Nephron (organoid): ENCODE results near the gene ASTL.

ENCODE experiments used
- H3K27ac Mint-ChIP-seq, 3 experiments: 2 replicates each; pipeline ENCODE4 v1.8.0; 2020; ENCODE audit warnings: mixed read lengths in 3 of 3, mild to moderate bottlenecking in 2 of 3, moderate library complexity in 1 of 3
- H3K27me3 Mint-ChIP-seq: 2 replicates; pipeline ENCODE4 v1.8.0; 2021; ENCODE audit warnings: low read depth, mild to moderate bottlenecking, moderate library complexity, mixed read lengths
- H3K36me3 Mint-ChIP-seq: 2 replicates; pipeline ENCODE4 v1.8.0; 2020; ENCODE audit warnings: low read depth, mixed read lengths
- H3K4me1 Mint-ChIP-seq: 2 replicates; pipeline ENCODE4 v1.8.0; 2020; ENCODE audit warnings: mixed read lengths
- H3K4me3 Mint-ChIP-seq, 3 experiments: 2 replicates each; pipeline ENCODE4 v1.8.0; 2020; ENCODE audit warnings: mild to moderate bottlenecking in 3 of 3, mixed read lengths in 3 of 3, moderate library complexity in 2 of 3
- H3K9me3 Mint-ChIP-seq: 2 replicates; pipeline ENCODE4 v1.8.0; 2020; ENCODE audit warnings: mixed read lengths
- TF ChIP-seq, protein P1 (sequence below), 3 experiments: fragments of 200-600 bp; sonication (generic); IDR thresholded peaks; one replicate each; pipeline ENCODE4 v1.5.0; 2021; ENCODE audit warnings: antibody characterized with exemption in 3 of 3; ENCODE audit not compliant: unreplicated experiment in 3 of 3

The ASTL gene

DNA sequence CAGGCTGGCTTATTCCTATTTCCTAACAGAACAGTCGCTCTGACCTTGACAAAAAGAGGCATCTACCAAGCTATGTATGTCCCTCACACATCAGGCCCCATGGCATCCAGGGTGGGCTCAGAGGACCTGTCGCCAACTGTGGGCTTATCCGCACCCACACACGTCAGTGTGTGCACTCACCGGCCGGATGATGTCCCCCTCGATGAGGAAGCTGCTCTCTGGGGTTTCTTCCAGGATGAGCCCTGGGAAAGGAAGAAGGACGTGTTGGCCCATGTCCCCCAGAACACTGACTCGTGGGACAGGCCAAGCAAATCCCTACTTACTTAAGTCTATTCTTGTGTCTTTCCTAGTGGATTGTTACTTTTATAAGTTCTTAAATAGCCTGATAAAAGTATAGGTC is 3.1 kb downstream of the ASTL start:
- H3K27me3 Mint-ChIP-seq: peaks cover 40% of the 10 kb centered on the region
- TF ChIP-seq, protein P1, sequence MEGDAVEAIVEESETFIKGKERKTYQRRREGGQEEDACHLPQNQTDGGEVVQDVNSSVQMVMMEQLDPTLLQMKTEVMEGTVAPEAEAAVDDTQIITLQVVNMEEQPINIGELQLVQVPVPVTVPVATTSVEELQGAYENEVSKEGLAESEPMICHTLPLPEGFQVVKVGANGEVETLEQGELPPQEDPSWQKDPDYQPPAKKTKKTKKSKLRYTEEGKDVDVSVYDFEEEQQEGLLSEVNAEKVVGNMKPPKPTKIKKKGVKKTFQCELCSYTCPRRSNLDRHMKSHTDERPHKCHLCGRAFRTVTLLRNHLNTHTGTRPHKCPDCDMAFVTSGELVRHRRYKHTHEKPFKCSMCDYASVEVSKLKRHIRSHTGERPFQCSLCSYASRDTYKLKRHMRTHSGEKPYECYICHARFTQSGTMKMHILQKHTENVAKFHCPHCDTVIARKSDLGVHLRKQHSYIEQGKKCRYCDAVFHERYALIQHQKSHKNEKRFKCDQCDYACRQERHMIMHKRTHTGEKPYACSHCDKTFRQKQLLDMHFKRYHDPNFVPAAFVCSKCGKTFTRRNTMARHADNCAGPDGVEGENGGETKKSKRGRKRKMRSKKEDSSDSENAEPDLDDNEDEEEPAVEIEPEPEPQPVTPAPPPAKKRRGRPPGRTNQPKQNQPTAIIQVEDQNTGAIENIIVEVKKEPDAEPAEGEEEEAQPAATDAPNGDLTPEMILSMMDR (IDR thresholded peaks at IDR 0.05; ENCODE audit: unreplicated experiment in 3 of 3): no peak
- H3K36me3 Mint-ChIP-seq: no peaks in the 10 kb centered on the region
- H3K9me3 Mint-ChIP-seq: no peaks in the 10 kb centered on the region
- H3K4me1 Mint-ChIP-seq: peaks cover 8% of the 10 kb centered on the region
- no peak overlapping the region for H3K4me3 Mint-ChIP-seq
- no peak overlapping the region for H3K27ac Mint-ChIP-seq

DNA sequence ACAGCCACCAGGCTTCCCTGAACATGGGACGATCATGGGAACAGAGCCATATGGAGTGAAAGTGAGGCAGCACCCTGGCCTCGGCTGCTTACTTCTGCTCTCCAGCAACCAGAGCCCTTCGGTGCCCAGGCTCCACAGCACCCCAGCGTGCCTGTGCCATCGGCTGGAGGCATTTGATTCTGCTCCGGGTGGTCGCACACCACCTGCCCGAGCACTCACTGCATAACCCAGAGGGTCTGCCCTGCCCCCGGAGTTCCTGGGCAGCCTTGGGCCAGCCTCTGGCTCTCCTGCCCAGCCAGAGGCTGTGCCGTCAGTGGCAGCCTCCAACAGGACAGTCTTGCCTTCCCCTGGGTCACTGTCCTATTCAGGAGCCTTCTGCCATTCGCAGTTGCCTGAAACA is 3.9 kb downstream of the ASTL start:
- H3K27me3 Mint-ChIP-seq: peaks cover 46% of the 10 kb centered on the region
- peaks cover 9% of the 10 kb centered on the region for H3K4me1 Mint-ChIP-seq

DNA sequence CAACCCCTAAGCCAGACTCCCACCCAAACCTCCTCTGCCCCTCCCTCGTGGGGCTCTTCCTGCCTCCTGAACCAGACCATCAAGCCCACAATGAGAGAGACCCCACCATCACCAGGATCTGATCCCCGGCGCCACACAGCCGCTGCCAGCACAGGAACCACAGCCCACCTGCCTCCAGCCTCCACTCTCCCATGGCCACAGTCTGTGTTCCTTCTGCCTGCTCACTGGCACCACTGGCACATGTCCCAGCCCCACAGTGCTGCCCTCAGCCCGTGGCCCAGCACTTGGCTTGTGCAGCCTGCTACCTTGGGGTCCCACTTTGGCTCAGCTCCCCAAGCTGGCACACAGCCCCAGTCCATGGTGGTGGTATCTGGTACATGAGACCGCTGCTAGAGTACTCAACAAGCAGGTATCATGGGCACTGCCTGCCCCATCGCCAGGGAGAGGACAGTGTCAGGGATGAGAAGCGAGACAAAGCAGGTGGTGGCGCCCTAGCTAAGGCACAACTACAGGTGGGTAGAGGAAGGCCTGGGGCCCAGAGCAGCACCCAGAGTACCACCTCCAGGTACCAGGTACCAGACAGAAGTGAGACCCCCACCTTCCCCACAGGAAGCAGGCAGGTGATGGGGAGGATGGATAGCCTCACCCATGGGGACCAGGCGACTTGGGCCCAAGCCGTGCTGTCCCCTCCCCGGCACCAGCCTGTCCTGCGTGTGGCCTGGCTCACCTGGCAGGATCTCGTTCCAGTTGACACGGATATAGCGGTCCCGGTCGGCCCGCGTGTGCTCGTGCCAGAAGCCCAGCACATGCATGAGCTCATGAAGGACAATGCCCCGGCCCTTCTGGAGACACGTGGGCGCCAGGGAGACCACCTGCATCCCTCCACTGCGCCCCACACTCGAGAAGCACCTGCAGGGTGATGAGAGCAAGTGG is 6.2 kb downstream of the ASTL start:
- Mint-ChIP-seq H3K4me3 (no peak overlapping the region), H3K9me3 (no peaks in the 10 kb centered on the region), H3K4me1 (peaks cover 9% of the 10 kb centered on the region), H3K36me3 (no peaks in the 10 kb centered on the region), H3K27me3 (peaks cover 47% of the 10 kb centered on the region), H3K27ac (no peak overlapping the region)
- TF ChIP-seq, protein P1 (IDR thresholded peaks at IDR 0.05; ENCODE audit: unreplicated experiment in 3 of 3): no peak

More for the DNA sequence above, 3.9 kb downstream of the ASTL start:
- H3K4me3 Mint-ChIP-seq: no peak overlapping the region
- H3K9me3 Mint-ChIP-seq: no peaks in the 10 kb centered on the region
- no peak overlapping the region for H3K27ac Mint-ChIP-seq
- TF ChIP-seq, protein P1 (IDR thresholded peaks at IDR 0.05; ENCODE audit: unreplicated experiment in 3 of 3): no peak
- H3K36me3 Mint-ChIP-seq: no peaks in the 10 kb centered on the region

DNA sequence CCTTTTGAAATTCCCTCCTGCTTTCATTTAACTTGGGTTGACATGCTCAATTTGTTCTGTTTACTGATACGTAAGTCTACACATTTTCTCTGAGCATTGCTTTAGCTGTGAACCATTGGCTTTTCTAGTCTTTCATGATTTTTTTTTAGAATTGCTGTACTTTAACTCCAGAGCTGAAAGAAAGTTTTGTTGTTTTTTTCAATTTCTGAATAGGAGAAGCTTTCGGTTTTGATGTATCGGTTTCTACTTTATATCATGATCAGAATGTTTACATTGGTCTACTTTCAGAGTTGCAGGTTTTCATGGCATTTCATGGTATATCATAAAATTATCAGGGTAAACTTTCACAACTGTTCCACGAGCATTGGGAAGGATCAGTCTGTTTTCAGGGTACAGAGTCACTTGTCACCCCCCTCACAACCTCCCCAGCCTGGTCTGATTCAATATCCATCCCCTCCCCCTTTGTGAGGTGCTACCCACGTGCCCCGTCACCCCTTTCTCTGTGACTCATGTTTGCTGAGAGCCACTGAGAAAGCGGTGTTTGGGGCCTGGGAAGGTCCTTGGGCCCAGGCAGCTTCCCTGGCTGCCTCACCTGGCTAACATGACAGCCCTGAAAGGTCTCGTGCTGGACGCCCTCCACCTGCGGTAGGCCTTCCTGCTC is 7.0 kb downstream of the ASTL start:
- Mint-ChIP-seq H3K4me3 (no peak overlapping the region), H3K27me3 (peaks cover 45% of the 10 kb centered on the region), H3K9me3 (no peaks in the 10 kb centered on the region), H3K36me3 (no peaks in the 10 kb centered on the region), H3K27ac (no peak overlapping the region), H3K4me1 (peaks cover 6% of the 10 kb centered on the region)
- TF ChIP-seq, protein P1 (IDR thresholded peaks at IDR 0.05; ENCODE audit: unreplicated experiment in 3 of 3): no peak

DNA sequence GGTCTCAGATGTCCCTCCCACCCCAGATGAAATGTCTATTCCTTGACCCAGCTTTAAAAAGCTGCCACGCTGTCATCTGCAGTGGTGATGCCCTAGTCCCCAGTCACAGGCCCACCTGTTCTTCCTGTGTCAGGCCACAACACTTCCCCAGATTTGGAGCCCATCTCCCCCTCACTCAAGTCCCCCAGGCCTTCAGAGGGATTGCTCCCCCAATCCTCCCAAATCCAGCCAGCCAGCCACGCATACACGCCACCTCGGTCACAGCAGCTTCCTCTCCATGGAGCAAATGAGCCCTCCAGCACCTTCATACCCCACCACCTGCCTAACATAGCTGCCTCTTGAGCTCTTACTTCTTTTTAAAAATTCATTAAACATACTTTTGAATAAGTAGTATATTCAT is 7.8 kb downstream of the ASTL start:
- H3K9me3 Mint-ChIP-seq: no peaks in the 10 kb centered on the region
- H3K36me3 Mint-ChIP-seq: no peaks in the 10 kb centered on the region
- peaks cover 5% of the 10 kb centered on the region for H3K4me1 Mint-ChIP-seq
- no peak overlapping the region for H3K4me3 Mint-ChIP-seq
- peaks cover 41% of the 10 kb centered on the region for H3K27me3 Mint-ChIP-seq
- TF ChIP-seq, protein P1 (IDR thresholded peaks at IDR 0.05; ENCODE audit: unreplicated experiment in 3 of 3): no peak
- H3K27ac Mint-ChIP-seq: no peak overlapping the region
